HepG2 (cell line): ENCODE data around the gene DGKB. TPM values are rescaled to one million over a fixed set of nuclear protein-coding genes. Genes with fewer than 3 reads are reported as not detected.

ENCODE experiments used
- ATAC-seq: fragments of 200-7000 bp; cut with Tn5 transposase; 3 replicates; pipeline ENCODE4 v1.9.1; 2020; ENCODE audit warnings: mild to moderate bottlenecking, moderate library complexity
- BruUV-seq: library from RNA; stranded (reverse); fragments of 400-500 nt; replicated peaks from 2 replicates; lab custom pipeline; 2021; lab: Mats Ljungman, UMichigan
- CTCF ChIA-PET: fragments of 300-600 bp; formaldehyde crosslinking; extraction: SDS; loops from one replicate; lab custom pipeline; 2021; ENCODE audit warnings: low total read pairs, inconsistent platforms, low intra/inter-chr PET ratio; lab: Yijun Ruan, JAX
- POLR2A ChIA-PET: fragments of 350-600 bp; sonication (Branson Sonifier 250); formaldehyde crosslinking; loops from one replicate; lab custom pipeline; 2020; ENCODE audit warnings: antibody characterized with exemption, inconsistent platforms; lab: Yijun Ruan, JAX
- DNase-seq: peaks from one replicate; pipeline ENCODE4 v3.0.0-alpha.2; 2015; ENCODE audit warnings: low spot score
- FAIRE-seq: peaks from 3 replicates; lab custom pipeline; 2011; peaks lifted over from hg19 to GRCh38; lab: Jason Lieb, UNC
- H2AFZ ChIP-seq: one replicate; pipeline ENCODE4 v1.6.1; 2011; ENCODE audit warnings: low read length, inconsistent platforms
- H3K27ac ChIP-seq: fragments of 300-600 bp; 3 replicates; pipeline ENCODE4 v1.8.0; 2011; ENCODE audit warnings: mixed run types, mild to moderate bottlenecking, mixed read lengths, low read length, inconsistent platforms; ENCODE audit not compliant: insufficient read depth; ENCODE audit errors: extremely low read length
- H3K27me3 ChIP-seq, 2 experiments: fragments of 200-600 bp in 1 of 2; 2 replicates in 1 of 2; 3 replicates in 1 of 2; pipeline versions ENCODE4 v1.6.0 to v1.8.0; 2011; ENCODE audit warnings: low read length in 2 of 2, mild to moderate bottlenecking in 2 of 2, moderate library complexity in 2 of 2, inconsistent platforms in 1 of 2; ENCODE audit not compliant: insufficient read depth in 2 of 2, control insufficient read depth in 1 of 2
- H3K36me3 ChIP-seq, 2 experiments: fragments of 200-600 bp in 1 of 2; replicated peaks in 1 of 2; 2 replicates in 1 of 2; 3 replicates in 1 of 2; pipeline versions ENCODE4 v1.5.1 to v1.8.0; 2011; ENCODE audit warnings: low read length in 2 of 2, inconsistent platforms in 1 of 2; ENCODE audit not compliant: insufficient read depth in 2 of 2, control insufficient read depth in 1 of 2
- H3K4me1 ChIP-seq: 2 replicates; pipeline ENCODE4 v1.5.1; 2012; ENCODE audit warnings: low read length, inconsistent platforms; ENCODE audit not compliant: insufficient read depth
- H3K4me2 ChIP-seq: 2 replicates; pipeline ENCODE4 v1.6.0; 2011; ENCODE audit warnings: low read depth, low read length, inconsistent platforms
- H3K4me3 ChIP-seq, 3 experiments: fragments of 200-600 bp in 1 of 3; sonication (generic), shearing (Covaris generic) in 1 of 3; replicated peaks in 1 of 3; 2 replicates each; pipeline ENCODE4 v1.5.1; 2011 to 2016; ENCODE audit warnings: low read length in 3 of 3, inconsistent platforms in 2 of 3, low read depth in 2 of 3, mild to moderate bottlenecking in 2 of 3, control low read depth in 1 of 3, mixed read lengths in 1 of 3; ENCODE audit not compliant: insufficient read depth in 1 of 3
- H3K79me2 ChIP-seq: one replicate; pipeline ENCODE4 v1.6.1; 2011; ENCODE audit warnings: low read length, inconsistent platforms; ENCODE audit not compliant: insufficient read depth
- H3K9ac ChIP-seq: 2 replicates; pipeline ENCODE4 v1.6.0; 2011; ENCODE audit warnings: mild to moderate bottlenecking, low read depth, low read length, inconsistent platforms; ENCODE audit not compliant: insufficient read depth
- H3K9me3 ChIP-seq: 2 replicates; pipeline ENCODE4 v1.5.1; 2012; ENCODE audit warnings: mild to moderate bottlenecking, low read length
- H4K20me1 ChIP-seq: 2 replicates; pipeline ENCODE4 v1.6.0; 2011; ENCODE audit warnings: inconsistent platforms, mild to moderate bottlenecking, low read length, moderate library complexity; ENCODE audit not compliant: insufficient read depth
- BRD4 ChIP-seq: sonication (generic); formaldehyde crosslinking; IDR thresholded peaks from 2 replicates; pipeline ENCODE4 v1.4.0; 2020; ENCODE audit warnings: missing genetic modification reagents
- IRX3 ChIP-seq: sonication (generic); formaldehyde crosslinking; IDR thresholded peaks from 2 replicates; pipeline ENCODE4 v1.8.1; 2023; ENCODE audit warnings: mild to moderate bottlenecking, low read depth, missing genetic modification reagents, borderline replicate concordance
- KAT7 ChIP-seq: IDR thresholded peaks from 2 replicates; pipeline ENCODE4 v1.6.1; 2018; ENCODE audit warnings: borderline replicate concordance, missing compliant biosample characterization
- KIAA2018 ChIP-seq: sonication (generic); formaldehyde crosslinking; IDR thresholded peaks from 2 replicates; pipeline ENCODE4 v1.5.0; 2020; ENCODE audit warnings: mild to moderate bottlenecking, missing genetic modification reagents, borderline replicate concordance
- MIER2 ChIP-seq: IDR thresholded peaks from 2 replicates; pipeline ENCODE4 v1.6.1; 2016; ENCODE audit warnings: missing biosample characterization, missing genetic modification reagents
- POGK ChIP-seq: sonication (generic); formaldehyde crosslinking; conservative IDR thresholded peaks from 2 replicates; pipeline ENCODE4 v1.8.0; 2022; ENCODE audit warnings: mild to moderate bottlenecking, moderate library complexity, missing genetic modification reagents
- SKI ChIP-seq: fragments of 450-650 bp; IDR thresholded peaks from one replicate; pipeline ENCODE4 v1.6.1; 2018; ENCODE audit warnings: mild to moderate bottlenecking; ENCODE audit not compliant: partially characterized antibody
- TCF7 ChIP-seq: sonication (generic); IDR thresholded peaks from 2 replicates; pipeline ENCODE4 v1.6.1; 2016; ENCODE audit warnings: antibody characterized with exemption, low read depth
- ZNF10 ChIP-seq: sonication (generic); formaldehyde crosslinking; IDR thresholded peaks from 2 replicates; pipeline ENCODE4 v1.4.0; 2020; ENCODE audit warnings: mild to moderate bottlenecking, low read depth, missing genetic modification reagents, borderline replicate concordance
- ZNF180 ChIP-seq: sonication (generic); formaldehyde crosslinking; IDR thresholded peaks from 2 replicates; pipeline ENCODE4 v1.4.0; 2020; ENCODE audit warnings: low read depth, missing genetic modification reagents, borderline replicate concordance
- ZNF234 ChIP-seq: sonication (generic); formaldehyde crosslinking; conservative IDR thresholded peaks from 2 replicates; pipeline ENCODE4 v1.5.1; 2020; ENCODE audit warnings: mild to moderate bottlenecking, missing genetic modification reagents
- ZNF235 ChIP-seq: sonication (generic); formaldehyde crosslinking; IDR thresholded peaks from 2 replicates; pipeline ENCODE4 v1.8.1; 2023; ENCODE audit warnings: mild to moderate bottlenecking, missing genetic modification reagents, borderline replicate concordance
- ZNF260 ChIP-seq: sonication (generic); formaldehyde crosslinking; IDR thresholded peaks from 2 replicates; pipeline ENCODE4 v1.4.0; 2020; ENCODE audit warnings: missing genetic modification reagents, low read depth, mild to moderate bottlenecking, borderline replicate concordance
- ZNF724P ChIP-seq: sonication (generic); formaldehyde crosslinking; IDR thresholded peaks from 2 replicates; pipeline ENCODE4 v1.8.0; 2022; ENCODE audit warnings: missing genetic modification reagents, borderline replicate concordance
- WGBS: methylation state at CpG from one replicate; pipeline ENCODE4 v1.1.6; 2017; ENCODE audit warnings: low lambda C conversion rate; 5-methylcytosine and 5-hydroxymethylcytosine counted together
- in situ Hi-C: cut with HindIII; loops from 2 replicates; pipeline ENCODE4 v1.10.0; 2017; ENCODE audit warnings: low pct_unique_long_range_greater_than_20kb; ENCODE audit not compliant: extremely low pct_ligation_motif_present
- intact Hi-C: fragments of 100-400 bp; cut with micrococcal nuclease; formaldehyde crosslinking; loops from one replicate; pipeline ENCODE4 v1.10.0; 2022; ENCODE audit not compliant: unreplicated experiment
- polyA plus RNA-seq, 8 experiments: library from polyadenylated mRNA; depleted of rRNA in 3 of 8; stranded (reverse) in 7 of 8; unstranded in 1 of 8; fragments of >200 nt; fragmentation: Illumina TruSeq in 4 of 8; extraction: Trizol in 4 of 8; gene quantifications; 2 replicates each; pipeline versions ENCODE4 v1.2.1 to v1.2.3, GENCODE V29; 2011 to 2016; ENCODE audit warnings: low read depth in 4 of 8, missing spikeins in 1 of 8, mixed read lengths in 1 of 8; ENCODE audit not compliant: insufficient read depth in 1 of 8
- total RNA-seq, 5 experiments: library from RNA; depleted of rRNA; stranded (reverse); fragments of >200 nt; fragmentation: Illumina TruSeq; extraction: Trizol; gene quantifications; 2 replicates each; pipeline ENCODE4 v1.2.3, GENCODE V29; 2016; ENCODE audit warnings: low read depth in 1 of 5

Gene DGKB
- total and polyA plus RNA-seq, 2 of the 13 experiments (the other 11 are each of a cell fraction or from before 2014, with no cell fraction given) = not detected

- Histone ChIP-seq H3K9me3 (peaks cover 17% of the 10 kb centered on the region; the same call in 1 of the 2 replicates), H3K27ac (no peak overlapping the region), H3K27me3 (no peaks in the 10 kb centered on the region), H3K9ac (no peak overlapping the region), H3K4me1 (no peaks in the 10 kb centered on the region), H3K79me2 (no peaks in the 10 kb centered on the region), H2AFZ (no peak overlapping the region), H3K4me3 (no peak overlapping the region), H3K36me3 (no peaks in the 10 kb centered on the region), H4K20me1 (no peaks in the 10 kb centered on the region), H3K4me2 (no peak overlapping the region)
- in situ Hi-C loops = no loop called here
- POLR2A ChIA-PET = no interaction called here
- intact Hi-C loops = no loop called here
- DNase-seq = no peak
- no TSS peak for BruUV-seq
- CTCF ChIA-PET = no interaction called here
- TF ChIP-seq ZNF234 (CRISPR knock-in tag) (no peak), ZNF724P (CRISPR knock-in tag) (no peak), ZNF180 (CRISPR knock-in tag) (no peak), SKI (no peak), BRD4 (CRISPR knock-in tag) (no peak), TCF7 (no peak), KAT7 (CRISPR knock-in tag) (no peak), POGK (CRISPR knock-in tag) (no peak), ZNF235 (CRISPR knock-in tag) (no peak), ZNF10 (CRISPR knock-in tag) (no peak), KIAA2018 (CRISPR knock-in tag) (no peak), IRX3 (no peak), MIER2 (CRISPR knock-in tag) (no peak), ZNF260 (CRISPR knock-in tag) (no peak)
- FAIRE-seq = no peak
- ATAC-seq = no peak
- 59% methylated on average over 7 of the region's 7 CpGs for whole genome bisulfite sequencing
Measured at GRCh38 chr7:14685167-14685566, 217.4 kb downstream of the DGKB start.
